SU-DHL-6 (cell line): Measurements from ENCODE around the gene TRMU.

Experiments
- CTCF ChIP-seq: fragments of 200-600 bp; sonication (generic); IDR thresholded peaks from one replicate; pipeline ENCODE4 v1.5.1; 2017; ENCODE audit warnings: antibody characterized with exemption, mild to moderate bottlenecking, low read length, moderate library complexity; ENCODE audit not compliant: insufficient read depth, poor library complexity, severe bottlenecking
- EZH2phosphoT487 ChIP-seq: fragments of 200-600 bp; sonication (generic), shearing (Covaris generic); conservative IDR thresholded peaks from 2 replicates; pipeline ENCODE4 v1.6.1; 2018; ENCODE audit warnings: mild to moderate bottlenecking, antibody characterized with exemption, low read length, moderate library complexity, mixed read lengths

GRCh38 chr22:46353483-46354105, 18.1 kb downstream of the TRMU start:
- TF ChIP-seq CTCF: no peak
- no peak for TF ChIP-seq EZH2phosphoT487
